GM12878 (cell line): ENCODE measurements around the gene CCDC85B. TPM values are rescaled to one million over a fixed set of nuclear protein-coding genes. Genes with fewer than 3 reads are reported as not detected.

ENCODE experiments used
- ATAC-seq: fragments of 200-7000 bp; cut with Tn5 transposase; 3 replicates; pipeline ENCODE4 v1.9.1; 2020; ENCODE audit warnings: mild to moderate bottlenecking, moderate library complexity
- BruUV-seq: library from RNA; stranded (reverse); fragments of 400-500 nt; replicated peaks from 2 replicates; lab custom pipeline; 2021; lab: Mats Ljungman, UMichigan
- CTCF ChIA-PET: fragments of 300-600 bp; sonication (Branson Sonifier 250); formaldehyde crosslinking; extraction: SDS; loops from one replicate; lab custom pipeline; 2021; ENCODE audit warnings: inconsistent platforms; lab: Yijun Ruan, JAX
- POLR2A ChIA-PET: fragments of 350-600 bp; formaldehyde crosslinking; extraction: SDS; loops from one replicate; lab custom pipeline; 2021; ENCODE audit warnings: inconsistent platforms; lab: Charles Lee
- RAD21 ChIA-PET: fragments of 300-600 bp; sonication (Branson Sonifier 250); formaldehyde crosslinking; loops from one replicate; lab custom pipeline; 2023; ENCODE audit warnings: antibody characterized with exemption; ENCODE audit not compliant: unreplicated experiment; lab: Charles Lee
- SMC1A ChIA-PET: fragments of 300-600 bp; sonication (Branson Sonifier 250); formaldehyde crosslinking; loops from one replicate; lab custom pipeline; 2023; ENCODE audit not compliant: unreplicated experiment, uncharacterized antibody; lab: Charles Lee
- DNase-seq: peaks from one replicate; pipeline ENCODE4 v3.0.0-alpha.2; 2011; ENCODE audit warnings: low read depth, low spot score
- FAIRE-seq: peaks from 3 replicates; lab custom pipeline; 2011; peaks lifted over from hg19 to GRCh38; lab: Jason Lieb, UNC
- H2AFZ ChIP-seq: 2 replicates; pipeline ENCODE4 v1.6.0; 2011; ENCODE audit warnings: low read depth, low read length, control low read depth; ENCODE audit not compliant: control insufficient read depth
- H3K27ac ChIP-seq: 2 replicates; pipeline ENCODE4 v1.5.1; 2011; ENCODE audit warnings: control low read depth; ENCODE audit not compliant: control insufficient read depth, insufficient read depth
- H3K27me3 ChIP-seq, 2 experiments: replicated peaks in 1 of 2; 2 replicates each; pipeline versions ENCODE4 v1.6.0 to v1.6.1; 2011; ENCODE audit warnings: low read length in 1 of 2; ENCODE audit not compliant: control insufficient read depth in 2 of 2, insufficient read depth in 2 of 2
- H3K36me3 ChIP-seq, 2 experiments: 2 replicates each; pipeline ENCODE4 v1.5.1; 2011; ENCODE audit warnings: low read length in 1 of 2; ENCODE audit not compliant: control insufficient read depth in 2 of 2, insufficient read depth in 2 of 2
- H3K4me1 ChIP-seq: 2 replicates; pipeline ENCODE4 v1.6.1; 2011; ENCODE audit warnings: mild to moderate bottlenecking, low read length, moderate library complexity, mixed read lengths; ENCODE audit not compliant: control insufficient read depth, insufficient read depth
- H3K4me2 ChIP-seq: 2 replicates; pipeline ENCODE4 v1.6.0; 2011; ENCODE audit warnings: control low read depth; ENCODE audit not compliant: control insufficient read depth, insufficient read depth
- H3K4me3 ChIP-seq: fragments of 200-600 bp; sonication (generic); 2 replicates; pipeline ENCODE4 v1.5.1; 2016
- H3K79me2 ChIP-seq: 2 replicates; pipeline ENCODE4 v1.6.0; 2011; ENCODE audit warnings: low read length; ENCODE audit not compliant: control insufficient read depth, insufficient read depth
- H3K9ac ChIP-seq: 2 replicates; pipeline ENCODE4 v1.8.0; 2011; ENCODE audit warnings: low read length, control low read depth, mixed read lengths; ENCODE audit not compliant: control insufficient read depth, insufficient read depth
- H3K9me3 ChIP-seq: replicated peaks from 3 replicates; pipeline ENCODE4 v1.5.1; 2011; ENCODE audit warnings: mild to moderate bottlenecking, low read length; ENCODE audit not compliant: control insufficient read depth, insufficient read depth
- H4K20me1 ChIP-seq: 2 replicates; pipeline ENCODE4 v1.6.0; 2011; ENCODE audit not compliant: control insufficient read depth, insufficient read depth
- BHLHE40 ChIP-seq, 2 experiments: fragments of 450-650 bp in 1 of 2; IDR thresholded peaks; 2 replicates each; pipeline ENCODE4 v1.6.1; 2011 to 2017; ENCODE audit warnings: low read depth in 2 of 2, borderline replicate concordance in 1 of 2, improper control_type of control experiment in 1 of 2, low read length in 1 of 2, mild to moderate bottlenecking in 1 of 2
- CHD4 ChIP-seq: fragments of 200-600 bp; sonication (generic); IDR thresholded peaks from 2 replicates; pipeline ENCODE4 v1.6.1; 2016; ENCODE audit warnings: mild to moderate bottlenecking
- MAX ChIP-seq: IDR thresholded peaks from 2 replicates; pipeline ENCODE4 v1.6.1; 2012; ENCODE audit warnings: low read depth, low read length, improper control_type of control experiment
- RAD21 ChIP-seq: IDR thresholded peaks from 2 replicates; pipeline ENCODE4 v1.6.1; 2011; ENCODE audit warnings: mild to moderate bottlenecking, low read depth, low read length, moderate library complexity; ENCODE audit not compliant: insufficient read depth
- RAD51 ChIP-seq: fragments of 450-650 bp; IDR thresholded peaks from 2 replicates; pipeline ENCODE4 v1.6.1; 2016; ENCODE audit warnings: moderate library complexity, mild to moderate bottlenecking, inconsistent platforms
- SIN3A ChIP-seq: IDR thresholded peaks from 2 replicates; pipeline ENCODE4 v1.6.1; 2012; ENCODE audit warnings: low read depth, low read length, improper control_type of control experiment
- SUPT20H ChIP-seq: IDR thresholded peaks from 2 replicates; pipeline ENCODE4 v1.6.1; 2011; ENCODE audit warnings: low read depth, mild to moderate bottlenecking, low read length, moderate library complexity, borderline replicate concordance; ENCODE audit not compliant: control insufficient read depth
- TCF3 ChIP-seq: IDR thresholded peaks from 2 replicates; pipeline ENCODE4 v1.6.1; 2012; ENCODE audit warnings: low read depth, mild to moderate bottlenecking, low read length, borderline replicate concordance; ENCODE audit not compliant: insufficient read depth
- USF1 ChIP-seq: IDR thresholded peaks from 2 replicates; pipeline ENCODE4 v1.6.1; 2011; ENCODE audit warnings: borderline replicate concordance, low read depth, mild to moderate bottlenecking, moderate library complexity, mixed read lengths, low read length; ENCODE audit not compliant: insufficient read depth; ENCODE audit errors: extremely low read length
- ZBTB33 ChIP-seq: fragments of 450-650 bp; IDR thresholded peaks from 2 replicates; pipeline ENCODE4 v1.6.1; 2017; ENCODE audit warnings: mild to moderate bottlenecking
- ZBTB40 ChIP-seq: fragments of 450-650 bp; IDR thresholded peaks from 2 replicates; pipeline ENCODE4 v1.6.1; 2016; ENCODE audit warnings: mild to moderate bottlenecking, moderate library complexity, borderline replicate concordance
- WGBS: methylation state at CpG from one replicate; pipeline ENCODE4 v1.1.6; 2016; ENCODE audit warnings: low lambda C conversion rate; ENCODE audit not compliant: insufficient replicate concordance, insufficient coverage; ENCODE audit errors: missing lambda C conversion rate; 5-methylcytosine and 5-hydroxymethylcytosine counted together
- in situ Hi-C: fragments of 300-500 bp; cut with MboI; formaldehyde crosslinking; loops from 9 replicates; pipeline ENCODE4 v1.14.3; 2018; ENCODE audit warnings: mixed read lengths
- intact Hi-C: fragments of 100-400 bp; cut with micrococcal nuclease; formaldehyde crosslinking; loops from one replicate; pipeline ENCODE4 v1.14.2; 2022; ENCODE audit not compliant: unreplicated experiment
- polyA plus RNA-seq, 11 experiments: library from polyadenylated mRNA; depleted of rRNA in 4 of 11; unstranded in 6 of 11; stranded (reverse) in 5 of 11; fragments of >200 nt; fragmentation: Nextera tagmentation in 4 of 11; fragmentation: Illumina TruSeq in 1 of 11; extraction: Ambion mirVana in 4 of 11; extraction: Trizol in 1 of 11; gene quantifications; 1 replicate in 1 of 11; 2 replicates in 10 of 11; pipeline versions ENCODE4 v1.2.1 to v1.2.3, GENCODE V29; 2011 to 2016; ENCODE audit warnings: inconsistent platforms in 2 of 11, missing spikeins in 2 of 11, low read depth in 1 of 11
- total RNA-seq, 4 experiments: library from RNA; depleted of rRNA in 3 of 4; stranded (reverse); fragments of >200 nt in 3 of 4; fragmentation: Illumina TruSeq in 1 of 4; extraction: Trizol in 1 of 4; gene quantifications; 2 replicates each; pipeline versions ENCODE4 v1.2.1 to v1.2.3, GENCODE V29; 2013 to 2021

The CCDC85B gene
- total and polyA plus RNA-seq, 10 of the 15 experiments (the other 5 are each of a cell fraction or from before 2014, with no cell fraction given) = 0.32 to 114 (median 49.5) TPM

GRCh38 chr11:65931773-65932557 is 41.5 kb downstream of the CCDC85B start (continued):
- TF ChIP-seq BHLHE40 (IDR thresholded peaks at IDR 0.05; ENCODE audit: borderline replicate concordance in 1 of 2, low read depth in 2 of 2, low read length in 1 of 2) (no peak), TCF3 (no peak), RAD21 (0 out of 2 replicates have a peak, but pooled peaks have one; percentile 5)

- H3K9me3 ChIP-seq = no peaks in the 10 kb centered on the region
- H3K27ac ChIP-seq = no peak overlapping the region
- no peaks in the 10 kb centered on the region for H4K20me1 ChIP-seq
- no peaks in the 10 kb centered on the region for H3K36me3 ChIP-seq
- no TSS peak for BruUV-seq
- no peaks in the 10 kb centered on the region for H3K27me3 ChIP-seq
- ATAC-seq (no peak), DNase-seq (no peak), FAIRE-seq (no peak)
- in situ Hi-C loops = no loop called here
- RAD21 ChIA-PET = interaction anchor here (1.3 to 2.2 kb wide), 2 partner anchors 13 to 48 kb away, joined by 3 to 8 read pairs; no protein-coding TSS in a partner anchor
- 81% methylated on average over 9 of the region's 9 CpGs for whole genome bisulfite sequencing
- CTCF ChIA-PET = interaction anchor here (0.6 to 3.1 kb wide), 7 partner anchors 10 to 318 kb away, joined by 3 to 16 read pairs (median 8); partner anchors contain the start of genes CCDC85B and FIBP
- peaks cover 15% of the 10 kb centered on the region for H3K4me1 ChIP-seq
- intact Hi-C loops = no loop called here
- no peak overlapping the region for H3K9ac ChIP-seq
- no peaks in the 10 kb centered on the region for H3K79me2 ChIP-seq
- no peak overlapping the region for H3K4me2 ChIP-seq
- POLR2A ChIA-PET = interaction anchor here (1.1 to 2.1 kb wide), 2 partner anchors 10 to 28 kb away, joined by 3 to 6 read pairs; no protein-coding TSS in a partner anchor
- SMC1A ChIA-PET = interaction anchor here (1.3 to 1.7 kb wide), 3 partner anchors 10 to 45 kb away, joined by 3 to 4 read pairs (median 3); no protein-coding TSS in a partner anchor
- no peak overlapping the region for H2AFZ ChIP-seq
- H3K4me3 ChIP-seq = no peak overlapping the region
- TF ChIP-seq ZBTB33 = 0 out of 2 replicates have a peak, but pooled peaks have one; percentile 22
- peak; percentile 47; the same call in 1 of the 2 replicates for TF ChIP-seq RAD51
- TF ChIP-seq MAX = no peak
- no peak for TF ChIP-seq ZBTB40
- no peak for TF ChIP-seq SUPT20H
- TF ChIP-seq SIN3A = no peak
- TF ChIP-seq CHD4 = no peak
- peak; percentile 16 for TF ChIP-seq USF1
Measured at GRCh38 chr11:65932558-65932919, 42.1 kb downstream of the CCDC85B start.
